ENCODE data around the gene KPTN.

- TF ChIP-seq POLR2A (IDR thresholded peaks at IDR 0.05; ENCODE audit: control extremely low read depth in 1 of 2, low read depth in 2 of 2, low read length in 2 of 2) (no peak), EP300 (IDR thresholded peaks at IDR 0.05; ENCODE audit: borderline replicate concordance in 1 of 2, low read depth in 2 of 2, low read length in 2 of 2) (no peak), HDAC6 (IDR thresholded peaks at IDR 0.05; ENCODE audit: low read depth, low read length) (no peak), CTCF (IDR thresholded peaks at IDR 0.05; ENCODE audit: control extremely low read depth in 1 of 3, insufficient read depth in 1 of 3, low read depth in 1 of 3, low read length in 3 of 3) (no peak), SP1 (IDR thresholded peaks at IDR 0.05; ENCODE audit: low read depth, low read length) (no peak), CBX5 (IDR thresholded peaks at IDR 0.05; ENCODE audit: low read depth, low read length) (no peak)
Measured at GRCh38 chr19:47486900-47487299, 2.9 kb upstream of the KPTN start.

Measured in H1 (cell line).